HepG2 (cell line): ENCODE measurements around the gene MTHFD2. TPM values are rescaled to one million over a fixed set of nuclear protein-coding genes. Genes with fewer than 3 reads are reported as not detected.

ENCODE experiments used
- CAMTA2 ChIP-seq: sonication (generic); formaldehyde crosslinking; IDR thresholded peaks from 2 replicates; pipeline ENCODE4 v1.4.0; 2020; ENCODE audit warnings: mild to moderate bottlenecking, missing genetic modification reagents, borderline replicate concordance
- CBFB ChIP-seq: sonication (generic); formaldehyde crosslinking; IDR thresholded peaks from 2 replicates; pipeline ENCODE4 v1.4.0; 2020; ENCODE audit warnings: missing genetic modification reagents
- CERS6 ChIP-seq: sonication (generic); formaldehyde crosslinking; IDR thresholded peaks from 2 replicates; pipeline ENCODE4 v1.5.0; 2020; ENCODE audit warnings: missing genetic modification reagents
- CREB3 ChIP-seq: sonication (generic); formaldehyde crosslinking; IDR thresholded peaks from 2 replicates; pipeline ENCODE4 v1.5.0; 2020; ENCODE audit warnings: missing genetic modification reagents
- FOXJ3 ChIP-seq: sonication (generic); formaldehyde crosslinking; IDR thresholded peaks from 2 replicates; pipeline ENCODE4 v1.4.0; 2020; ENCODE audit warnings: missing genetic modification reagents, mild to moderate bottlenecking, borderline replicate concordance
- HIVEP1 ChIP-seq: sonication (generic); formaldehyde crosslinking; IDR thresholded peaks from 2 replicates; pipeline ENCODE4 v1.4.0; 2020; ENCODE audit warnings: mild to moderate bottlenecking, missing genetic modification reagents
- HOXD1 ChIP-seq: sonication (generic); formaldehyde crosslinking; IDR thresholded peaks from 2 replicates; pipeline ENCODE4 v1.5.0; 2020; ENCODE audit warnings: missing genetic modification reagents
- MTA1 ChIP-seq: sonication (generic); formaldehyde crosslinking; IDR thresholded peaks from 2 replicates; pipeline ENCODE4 v1.4.0; 2020; ENCODE audit warnings: missing genetic modification reagents, mild to moderate bottlenecking, borderline replicate concordance
- PHF5A ChIP-seq: IDR thresholded peaks from one replicate; pipeline ENCODE4 v1.6.1; 2018; ENCODE audit warnings: low read depth, missing genetic modification reagents; ENCODE audit not compliant: unreplicated experiment
- SATB2 ChIP-seq: sonication (generic); formaldehyde crosslinking; IDR thresholded peaks from 2 replicates; pipeline ENCODE4 v1.5.0; 2020; ENCODE audit warnings: missing genetic modification reagents
- THRA ChIP-seq: sonication (generic); formaldehyde crosslinking; IDR thresholded peaks from 2 replicates; pipeline ENCODE4 v1.4.0; 2020; ENCODE audit warnings: missing genetic modification reagents, borderline replicate concordance
- TSC22D2 ChIP-seq: sonication (generic); formaldehyde crosslinking; IDR thresholded peaks from 2 replicates; pipeline ENCODE4 v1.5.1; 2020; ENCODE audit warnings: missing genetic modification reagents, mild to moderate bottlenecking, borderline replicate concordance
- ZMYM4 ChIP-seq: sonication (generic); formaldehyde crosslinking; IDR thresholded peaks from 2 replicates; pipeline ENCODE4 v1.8.1; 2023; ENCODE audit warnings: mild to moderate bottlenecking, missing genetic modification reagents
- ZNF350 ChIP-seq: sonication (generic); formaldehyde crosslinking; IDR thresholded peaks from 2 replicates; pipeline ENCODE4 v1.4.0; 2020; ENCODE audit warnings: mild to moderate bottlenecking, low read depth, missing genetic modification reagents, borderline replicate concordance
- ZNF598 ChIP-seq: sonication (generic); formaldehyde crosslinking; IDR thresholded peaks from 2 replicates; pipeline ENCODE4 v1.5.1; 2020; ENCODE audit warnings: mild to moderate bottlenecking, missing genetic modification reagents, borderline replicate concordance
- ZNF614 ChIP-seq: IDR thresholded peaks from 2 replicates; pipeline ENCODE4 v1.6.1; 2018; ENCODE audit warnings: missing biosample characterization, missing genetic modification reagents, inconsistent platforms, borderline replicate concordance
- ZNF670 ChIP-seq: sonication (generic); formaldehyde crosslinking; IDR thresholded peaks from 2 replicates; pipeline ENCODE4 v1.8.0; 2022; ENCODE audit warnings: mild to moderate bottlenecking, missing genetic modification reagents, borderline replicate concordance
- ZNF777 ChIP-seq: sonication (generic); formaldehyde crosslinking; IDR thresholded peaks from 2 replicates; pipeline ENCODE4 v1.4.0; 2020; ENCODE audit warnings: missing genetic modification reagents
- polyA plus RNA-seq, 8 experiments: library from polyadenylated mRNA; depleted of rRNA in 3 of 8; stranded (reverse) in 7 of 8; unstranded in 1 of 8; fragments of >200 nt; fragmentation: Illumina TruSeq in 4 of 8; extraction: Trizol in 4 of 8; gene quantifications; 2 replicates each; pipeline versions ENCODE4 v1.2.1 to v1.2.3, GENCODE V29; 2011 to 2016; ENCODE audit warnings: low read depth in 4 of 8, missing spikeins in 1 of 8, mixed read lengths in 1 of 8; ENCODE audit not compliant: insufficient read depth in 1 of 8
- total RNA-seq, 5 experiments: library from RNA; depleted of rRNA; stranded (reverse); fragments of >200 nt; fragmentation: Illumina TruSeq; extraction: Trizol; gene quantifications; 2 replicates each; pipeline ENCODE4 v1.2.3, GENCODE V29; 2016; ENCODE audit warnings: low read depth in 1 of 5
- TF ChIP-seq, protein P1 (sequence below): sonication (generic); formaldehyde crosslinking; IDR thresholded peaks from 2 replicates; pipeline ENCODE4 v1.4.0; 2020; ENCODE audit warnings: missing genetic modification reagents
- TF ChIP-seq, protein P2 (sequence below): sonication (generic); formaldehyde crosslinking; IDR thresholded peaks from 2 replicates; pipeline ENCODE4 v1.4.0; 2020; ENCODE audit warnings: missing genetic modification reagents, borderline replicate concordance

The MTHFD2 gene
- total and polyA plus RNA-seq, 2 of the 13 experiments (the other 11 are each of a cell fraction or from before 2014, with no cell fraction given) = 188 to 269 TPM

- no peak; the same call in none of the 2 replicates for TF ChIP-seq THRA (CRISPR knock-in tag)
- peak; percentile 98 for TF ChIP-seq CAMTA2 (CRISPR knock-in tag)
- TF ChIP-seq CREB3 = 0 out of 2 replicates have a peak, but pooled peaks have one; percentile 81
- TF ChIP-seq, protein P1, sequence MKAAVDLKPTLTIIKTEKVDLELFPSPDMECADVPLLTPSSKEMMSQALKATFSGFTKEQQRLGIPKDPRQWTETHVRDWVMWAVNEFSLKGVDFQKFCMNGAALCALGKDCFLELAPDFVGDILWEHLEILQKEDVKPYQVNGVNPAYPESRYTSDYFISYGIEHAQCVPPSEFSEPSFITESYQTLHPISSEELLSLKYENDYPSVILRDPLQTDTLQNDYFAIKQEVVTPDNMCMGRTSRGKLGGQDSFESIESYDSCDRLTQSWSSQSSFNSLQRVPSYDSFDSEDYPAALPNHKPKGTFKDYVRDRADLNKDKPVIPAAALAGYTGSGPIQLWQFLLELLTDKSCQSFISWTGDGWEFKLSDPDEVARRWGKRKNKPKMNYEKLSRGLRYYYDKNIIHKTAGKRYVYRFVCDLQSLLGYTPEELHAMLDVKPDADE = no peak
- TF ChIP-seq SATB2 (CRISPR knock-in tag) = peak; percentile 60
- peak; percentile 93 for TF ChIP-seq HIVEP1 (CRISPR knock-in tag)
- TF ChIP-seq CBFB (CRISPR knock-in tag) = peak; percentile 82
- TF ChIP-seq, protein P2, sequence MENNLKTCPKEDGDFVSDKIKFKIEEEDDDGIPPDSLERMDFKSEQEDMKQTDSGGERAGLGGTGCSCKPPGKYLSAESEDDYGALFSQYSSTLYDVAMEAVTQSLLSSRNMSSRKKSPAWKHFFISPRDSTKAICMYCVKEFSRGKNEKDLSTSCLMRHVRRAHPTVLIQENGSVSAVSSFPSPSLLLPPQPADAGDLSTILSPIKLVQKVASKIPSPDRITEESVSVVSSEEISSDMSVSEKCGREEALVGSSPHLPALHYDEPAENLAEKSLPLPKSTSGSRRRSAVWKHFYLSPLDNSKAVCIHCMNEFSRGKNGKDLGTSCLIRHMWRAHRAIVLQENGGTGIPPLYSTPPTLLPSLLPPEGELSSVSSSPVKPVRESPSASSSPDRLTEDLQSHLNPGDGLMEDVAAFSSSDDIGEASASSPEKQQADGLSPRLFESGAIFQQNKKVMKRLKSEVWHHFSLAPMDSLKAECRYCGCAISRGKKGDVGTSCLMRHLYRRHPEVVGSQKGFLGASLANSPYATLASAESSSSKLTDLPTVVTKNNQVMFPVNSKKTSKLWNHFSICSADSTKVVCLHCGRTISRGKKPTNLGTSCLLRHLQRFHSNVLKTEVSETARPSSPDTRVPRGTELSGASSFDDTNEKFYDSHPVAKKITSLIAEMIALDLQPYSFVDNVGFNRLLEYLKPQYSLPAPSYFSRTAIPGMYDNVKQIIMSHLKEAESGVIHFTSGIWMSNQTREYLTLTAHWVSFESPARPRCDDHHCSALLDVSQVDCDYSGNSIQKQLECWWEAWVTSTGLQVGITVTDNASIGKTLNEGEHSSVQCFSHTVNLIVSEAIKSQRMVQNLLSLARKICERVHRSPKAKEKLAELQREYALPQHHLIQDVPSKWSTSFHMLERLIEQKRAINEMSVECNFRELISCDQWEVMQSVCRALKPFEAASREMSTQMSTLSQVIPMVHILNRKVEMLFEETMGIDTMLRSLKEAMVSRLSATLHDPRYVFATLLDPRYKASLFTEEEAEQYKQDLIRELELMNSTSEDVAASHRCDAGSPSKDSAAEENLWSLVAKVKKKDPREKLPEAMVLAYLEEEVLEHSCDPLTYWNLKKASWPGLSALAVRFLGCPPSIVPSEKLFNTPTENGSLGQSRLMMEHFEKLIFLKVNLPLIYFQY (CRISPR knock-in tag) = peak; percentile 65; the same call in 1 of the 2 replicates
- TF ChIP-seq HOXD1 = peak; percentile 82; the same call in 1 of the 2 replicates
- TF ChIP-seq ZNF350 = peak; percentile 43; the same call in 1 of the 2 replicates
- peak; percentile 83; the same call in 1 of the 2 replicates for TF ChIP-seq ZNF614 (CRISPR knock-in tag)
- 0 out of 2 replicates have a peak, but pooled peaks have one; percentile 59 for TF ChIP-seq CERS6 (CRISPR knock-in tag)
- peak; percentile 94; the same call in 1 of the 2 replicates for TF ChIP-seq TSC22D2 (CRISPR knock-in tag)
- TF ChIP-seq ZNF598 (CRISPR knock-in tag) = peak; percentile 86; the same call in 1 of the 2 replicates
- peak; percentile 98 for TF ChIP-seq ZMYM4
- peak; percentile 83 for TF ChIP-seq ZNF777 (CRISPR knock-in tag)
- TF ChIP-seq MTA1 (CRISPR knock-in tag) = 0 out of 2 replicates have a peak, but pooled peaks have one; percentile 24
- TF ChIP-seq FOXJ3 (CRISPR knock-in tag) = 0 out of 2 replicates have a peak, but pooled peaks have one; percentile 34
- peak; percentile 85; the same call in 1 of the 2 replicates for TF ChIP-seq ZNF670 (CRISPR knock-in tag)
- TF ChIP-seq PHF5A = no peak
These were observed at the start of gene MTHFD2 (continued) for GRCh38 chr2:74198461-74199274.
